CD8-positive, alpha-beta memory T cell (primary cell): ENCODE measurements around the gene TAS2R30. TPM values are rescaled to one million over a fixed set of nuclear protein-coding genes. Genes with fewer than 3 reads are reported as not detected.

Source experiments
- CTCF ChIA-PET: fragments of 350-600 bp; sonication (Branson Sonifier 250); formaldehyde crosslinking; loops from one replicate; lab custom pipeline; 2021; ENCODE audit warnings: antibody characterized with exemption; lab: Charles Lee
- POLR2A ChIA-PET: fragments of 350-600 bp; sonication (Branson Sonifier 250); formaldehyde crosslinking; loops from one replicate; lab custom pipeline; 2021; ENCODE audit warnings: antibody characterized with exemption; lab: Charles Lee
- DNase-seq, 5 donors: peaks; one replicate each; pipeline versions ENCODE4 v3.0.0 to v3.0.0-alpha.2; 2020 to 2022; ENCODE audit warnings: mixed read lengths in 1 of 5
- H3K27ac ChIP-seq: one replicate; pipeline ENCODE4 v1.7.0; 2013; ENCODE audit warnings: low read depth, mild to moderate bottlenecking, low read length, moderate library complexity
- H3K27me3 ChIP-seq: 2 replicates; pipeline ENCODE4 v1.7.0; 2013; ENCODE audit warnings: low read length, mild to moderate bottlenecking; ENCODE audit not compliant: insufficient read depth, poor library complexity, severe bottlenecking
- H3K36me3 ChIP-seq: 2 replicates; pipeline ENCODE4 v1.7.0; 2013; ENCODE audit warnings: mild to moderate bottlenecking, low read length, moderate library complexity; ENCODE audit not compliant: insufficient read depth
- H3K4me1 ChIP-seq: 2 replicates; pipeline ENCODE4 v1.7.0; 2013; ENCODE audit warnings: mild to moderate bottlenecking, low read length, moderate library complexity; ENCODE audit not compliant: insufficient read depth
- H3K4me3 ChIP-seq: 2 replicates; pipeline ENCODE4 v1.7.0; 2013; ENCODE audit warnings: mild to moderate bottlenecking, low read length
- H3K9me3 ChIP-seq: 2 replicates; pipeline ENCODE4 v1.7.0; 2013; ENCODE audit warnings: mild to moderate bottlenecking, low read length
- H3K27ac Mint-ChIP-seq, 8 donors: one replicate each; pipeline ENCODE4 v1.8.0; 2020 to 2021; ENCODE audit warnings: mixed read lengths in 8 of 8, mild to moderate bottlenecking in 6 of 8, inconsistent platforms in 3 of 8, moderate library complexity in 3 of 8
- H3K27me3 Mint-ChIP-seq, 2 donors: one replicate each; pipeline ENCODE4 v1.8.0; 2020 to 2021; ENCODE audit warnings: mixed read lengths in 2 of 2, mild to moderate bottlenecking in 1 of 2, moderate library complexity in 1 of 2
- H3K36me3 Mint-ChIP-seq, 3 donors: one replicate each; pipeline ENCODE4 v1.8.0; 2020 to 2021; ENCODE audit warnings: mixed read lengths in 3 of 3, inconsistent platforms in 1 of 3, mild to moderate bottlenecking in 1 of 3
- H3K4me1 Mint-ChIP-seq, 3 donors: one replicate each; pipeline ENCODE4 v1.8.0; 2020 to 2021; ENCODE audit warnings: mixed read lengths in 3 of 3, inconsistent platforms in 1 of 3, mild to moderate bottlenecking in 1 of 3
- H3K4me3 Mint-ChIP-seq, 7 donors: one replicate each; pipeline ENCODE4 v1.8.0; 2020 to 2021; ENCODE audit warnings: mixed read lengths in 7 of 7, mild to moderate bottlenecking in 6 of 7, moderate library complexity in 4 of 7, inconsistent platforms in 2 of 7
- H3K9me3 Mint-ChIP-seq, 5 donors: one replicate each; pipeline ENCODE4 v1.8.0; 2020 to 2022; ENCODE audit warnings: mixed read lengths in 5 of 5, mild to moderate bottlenecking in 3 of 5, moderate library complexity in 2 of 5, inconsistent platforms in 1 of 5
- polyA plus RNA-seq: library from polyadenylated mRNA; unstranded; fragments of 300-500 nt; fragmentation: Illumina TruSeq; gene quantifications from one replicate; pipeline ENCODE4 v1.2.3, GENCODE V29; 2021
- total RNA-seq, 2 experiments: library from RNA; stranded (reverse); gene quantifications; one replicate each; pipeline ENCODE4 v1.2.3, GENCODE V29; 2021

Gene TAS2R30
- total and polyA plus RNA-seq, 3 experiments from 2014 or later, result 0.94 to 1.3 TPM; not detected in 1

- Mint-ChIP-seq H3K4me1 (peaks cover 15 to 26% (median 20%) of the 10 kb centered on the region in 3 donors), H3K27ac (peak overlapping the region in 1 of 8 donors; percentile 54), H3K9me3 (peaks cover 7 to 23% (median 12%) of the 10 kb centered on the region in 5 donors), H3K4me3 (no peak overlapping the region), H3K27me3 (no peaks in the 10 kb centered on the region), H3K36me3 (peaks cover 9 to 41% (median 19%) of the 10 kb centered on the region in 3 donors)
- no peak for DNase-seq
- H3K27me3 ChIP-seq, result no peaks in the 10 kb centered on the region
- no peak overlapping the region for H3K27ac ChIP-seq
- no peaks in the 10 kb centered on the region for H3K4me1 ChIP-seq
- ChIA-PET CTCF (no interaction called here), POLR2A (no interaction called here)
- H3K9me3 ChIP-seq, result no peaks in the 10 kb centered on the region
- no peak overlapping the region for H3K4me3 ChIP-seq
- no peaks in the 10 kb centered on the region for H3K36me3 ChIP-seq
Observed at GRCh38 chr12:11147420-11147819, 13.0 kb upstream of the TAS2R30 start.

GRCh38 chr12:11144297-11144696, 9.9 kb upstream of the TAS2R30 start:
- peak overlapping the region in 1 of 8 donors; percentile 22 for H3K27ac Mint-ChIP-seq
- H3K27me3 ChIP-seq, result no peaks in the 10 kb centered on the region

GRCh38 chr12:11143352-11143751, 8.9 kb upstream of the TAS2R30 start:
- peaks cover 12 to 40% (median 25%) of the 10 kb centered on the region in 3 donors for H3K36me3 Mint-ChIP-seq
- no peaks in the 10 kb centered on the region for H3K36me3 ChIP-seq

More at GRCh38 chr12:11144297-11144696, 9.9 kb upstream of the TAS2R30 start:
- Histone ChIP-seq H3K9me3 (no peaks in the 10 kb centered on the region), H3K36me3 (no peaks in the 10 kb centered on the region), H3K4me1 (no peaks in the 10 kb centered on the region), H3K4me3 (no peak overlapping the region), H3K27ac (no peak overlapping the region)
- H3K27me3 Mint-ChIP-seq, result no peaks in the 10 kb centered on the region
- H3K4me3 Mint-ChIP-seq, result no peak overlapping the region
- POLR2A ChIA-PET, result no interaction called here
- H3K4me1 Mint-ChIP-seq, result peaks cover 24 to 36% (median 27%) of the 10 kb centered on the region in 3 donors
- peaks cover 4 to 21% (median 11%) of the 10 kb centered on the region in 5 donors for H3K9me3 Mint-ChIP-seq
- CTCF ChIA-PET, result no interaction called here
- DNase-seq, result no peak
- H3K36me3 Mint-ChIP-seq, result peaks cover 9 to 40% (median 25%) of the 10 kb centered on the region in 3 donors

GRCh38 chr12:11136075-11136474, 1.6 kb upstream of the TAS2R30 start:
- peaks cover 4 to 14% (median 11%) of the 10 kb centered on the region in 3 donors for H3K36me3 Mint-ChIP-seq

More at GRCh38 chr12:11143352-11143751, 8.9 kb upstream of the TAS2R30 start:
- H3K4me3 Mint-ChIP-seq, result no peak overlapping the region
- DNase-seq, result no peak
- Histone ChIP-seq H3K27ac (no peak overlapping the region), H3K27me3 (no peaks in the 10 kb centered on the region), H3K9me3 (no peaks in the 10 kb centered on the region), H3K4me1 (no peaks in the 10 kb centered on the region), H3K4me3 (no peak overlapping the region)
- H3K9me3 Mint-ChIP-seq, result peaks cover 4 to 21% (median 11%) of the 10 kb centered on the region in 5 donors
- no peaks in the 10 kb centered on the region for H3K27me3 Mint-ChIP-seq
- ChIA-PET CTCF (no interaction called here), POLR2A (no interaction called here)
- no peak overlapping the region for H3K27ac Mint-ChIP-seq
- H3K4me1 Mint-ChIP-seq, result peaks cover 22 to 36% (median 27%) of the 10 kb centered on the region in 3 donors

GRCh38 chr12:11133816-11134215, 628 bp downstream of the TAS2R30 start:
- peaks cover 12 to 16% (median 13%) of the 10 kb centered on the region in 3 donors for H3K36me3 Mint-ChIP-seq
- no peak for DNase-seq
- peaks cover 34 to 62% (median 51%) of the 10 kb centered on the region in 3 donors for H3K4me1 Mint-ChIP-seq
- no peak overlapping the region for H3K4me3 Mint-ChIP-seq
- no peaks in the 10 kb centered on the region for H3K27me3 Mint-ChIP-seq
- ChIA-PET POLR2A (no interaction called here), CTCF (no interaction called here)
- H3K4me3 ChIP-seq, result no peak overlapping the region
- no peaks in the 10 kb centered on the region for H3K9me3 ChIP-seq
- H3K9me3 Mint-ChIP-seq, result no peaks in the 10 kb centered on the region
- no peak overlapping the region for H3K27ac ChIP-seq
- H3K27me3 ChIP-seq, result no peaks in the 10 kb centered on the region
- H3K27ac Mint-ChIP-seq, result no peak overlapping the region
- H3K36me3 ChIP-seq, result no peaks in the 10 kb centered on the region
- H3K4me1 ChIP-seq, result no peaks in the 10 kb centered on the region

More at GRCh38 chr12:11136075-11136474, 1.6 kb upstream of the TAS2R30 start:
- Mint-ChIP-seq H3K4me3 (no peak overlapping the region), H3K27ac (no peak overlapping the region), H3K27me3 (no peaks in the 10 kb centered on the region), H3K9me3 (no peaks in the 10 kb centered on the region), H3K4me1 (peaks cover 33 to 50% (median 44%) of the 10 kb centered on the region in 3 donors)
- no peaks in the 10 kb centered on the region for H3K4me1 ChIP-seq
- no peaks in the 10 kb centered on the region for H3K27me3 ChIP-seq
- ChIA-PET CTCF (no interaction called here), POLR2A (no interaction called here)
- DNase-seq, result no peak
- H3K9me3 ChIP-seq, result no peaks in the 10 kb centered on the region
- H3K27ac ChIP-seq, result no peak overlapping the region
- H3K4me3 ChIP-seq, result no peak overlapping the region
- H3K36me3 ChIP-seq, result no peaks in the 10 kb centered on the region

- no peaks in the 10 kb centered on the region for H3K27me3 ChIP-seq
- H3K4me3 Mint-ChIP-seq, result no peak overlapping the region
- H3K27ac Mint-ChIP-seq, result peak overlapping the region in 2 of 8 donors; percentile 27 to 50
- peaks cover 35 to 62% (median 51%) of the 10 kb centered on the region in 3 donors for H3K4me1 Mint-ChIP-seq
- no peak overlapping the region for H3K4me3 ChIP-seq
- no peak for DNase-seq
- no peaks in the 10 kb centered on the region for H3K9me3 Mint-ChIP-seq
- H3K4me1 ChIP-seq, result no peaks in the 10 kb centered on the region
- no peak overlapping the region for H3K27ac ChIP-seq
- H3K9me3 ChIP-seq, result no peaks in the 10 kb centered on the region
- ChIA-PET POLR2A (no interaction called here), CTCF (no interaction called here)
- no peaks in the 10 kb centered on the region for H3K36me3 ChIP-seq
- H3K27me3 Mint-ChIP-seq, result no peaks in the 10 kb centered on the region
- peaks cover 13 to 20% (median 19%) of the 10 kb centered on the region in 3 donors for H3K36me3 Mint-ChIP-seq
Observed at GRCh38 chr12:11133162-11133561, 1.3 kb downstream of the TAS2R30 start.

- Histone ChIP-seq H3K27me3 (no peaks in the 10 kb centered on the region), H3K4me3 (no peak overlapping the region), H3K4me1 (no peaks in the 10 kb centered on the region), H3K27ac (no peak overlapping the region), H3K9me3 (no peaks in the 10 kb centered on the region), H3K36me3 (no peaks in the 10 kb centered on the region)
- H3K36me3 Mint-ChIP-seq, result peaks cover 16 to 34% (median 31%) of the 10 kb centered on the region in 3 donors
- peaks cover 35 to 51% (median 39%) of the 10 kb centered on the region in 3 donors for H3K4me1 Mint-ChIP-seq
- no peaks in the 10 kb centered on the region for H3K27me3 Mint-ChIP-seq
- peak overlapping the region in 1 of 8 donors; percentile 28 for H3K27ac Mint-ChIP-seq
- DNase-seq, result no peak
- no peak overlapping the region for H3K4me3 Mint-ChIP-seq
- H3K9me3 Mint-ChIP-seq, result peaks cover 0 to 12% (median 0%) of the 10 kb centered on the region in 5 donors
- CTCF ChIA-PET, result no interaction called here
- POLR2A ChIA-PET, result no interaction called here
Observed at GRCh38 chr12:11130999-11131398, 3.4 kb downstream of the TAS2R30 start.

GRCh38 chr12:11130382-11130781, 4.1 kb downstream of the TAS2R30 start:
- H3K27ac ChIP-seq, result no peak overlapping the region
- H3K4me1 Mint-ChIP-seq, result peaks cover 29 to 45% (median 35%) of the 10 kb centered on the region in 3 donors
- no peaks in the 10 kb centered on the region for H3K36me3 ChIP-seq
- ChIA-PET POLR2A (no interaction called here), CTCF (no interaction called here)
- no peaks in the 10 kb centered on the region for H3K27me3 Mint-ChIP-seq
- H3K4me3 ChIP-seq, result no peak overlapping the region
- no peaks in the 10 kb centered on the region for H3K9me3 ChIP-seq
- H3K4me3 Mint-ChIP-seq, result peak overlapping the region in 1 of 7 donors; percentile 16
- peaks cover 0 to 12% (median 0%) of the 10 kb centered on the region in 5 donors for H3K9me3 Mint-ChIP-seq
- no peak for DNase-seq
- H3K36me3 Mint-ChIP-seq, result peaks cover 16 to 35% (median 32%) of the 10 kb centered on the region in 3 donors
- H3K27me3 ChIP-seq, result no peaks in the 10 kb centered on the region
- H3K4me1 ChIP-seq, result no peaks in the 10 kb centered on the region
- H3K27ac Mint-ChIP-seq, result no peak overlapping the region
